Smooth muscle cell (in vitro differentiated cells): ENCODE data around the gene GRIN2B. TPM values are rescaled to one million over a fixed set of nuclear protein-coding genes. Genes with fewer than 3 reads are reported as not detected.
A peak's percentile ranks its signal among the peaks of the same experiment; 100 is the strongest.

Source experiments
- DNase-seq: peaks from one replicate; lab custom pipeline; 2025; ENCODE audit not compliant: unreplicated experiment; lab: John Stamatoyannopoulos, UW
- H2AFZ ChIP-seq: fragments of 200-600 bp; sonication (generic); 2 replicates; pipeline ENCODE4 v1.6.0; 2016; ENCODE audit warnings: antibody characterized with exemption, low read depth, mild to moderate bottlenecking
- H3F3A ChIP-seq: fragments of 200-600 bp; sonication (generic); 2 replicates; pipeline ENCODE4 v1.6.0; 2017; ENCODE audit warnings: antibody characterized with exemption, low read depth
- H3K27ac ChIP-seq: fragments of 200-600 bp; sonication (generic); 2 replicates; pipeline ENCODE4 v1.5.1; 2016; ENCODE audit warnings: low read depth, mild to moderate bottlenecking
- H3K27me3 ChIP-seq: fragments of 200-600 bp; sonication (generic); 2 replicates; pipeline ENCODE4 v1.6.1; 2016; ENCODE audit warnings: low read depth, mild to moderate bottlenecking
- H3K36me3 ChIP-seq: fragments of 200-600 bp; sonication (generic); 2 replicates; pipeline ENCODE4 v1.5.1; 2016; ENCODE audit warnings: low read depth
- H3K4me1 ChIP-seq: fragments of 200-600 bp; sonication (generic); 2 replicates; pipeline ENCODE4 v1.5.1; 2016; ENCODE audit warnings: low read depth
- H3K4me2 ChIP-seq: fragments of 200-600 bp; sonication (generic); 2 replicates; pipeline ENCODE4 v1.6.0; 2016; ENCODE audit warnings: mild to moderate bottlenecking
- H3K4me3 ChIP-seq: fragments of 200-600 bp; sonication (generic); 2 replicates; pipeline ENCODE4 v1.5.1; 2016; ENCODE audit warnings: mild to moderate bottlenecking
- H3K79me2 ChIP-seq: fragments of 200-600 bp; sonication (generic); 2 replicates; pipeline ENCODE4 v1.6.0; 2016; ENCODE audit warnings: low read depth, mild to moderate bottlenecking
- H3K9ac ChIP-seq: fragments of 200-600 bp; sonication (generic); 2 replicates; pipeline ENCODE4 v1.6.0; 2016; ENCODE audit warnings: low read depth
- H3K9me3 ChIP-seq: fragments of 200-600 bp; sonication (generic); replicated peaks from 2 replicates; pipeline ENCODE4 v1.5.1; 2016; ENCODE audit warnings: low read depth
- H4K20me1 ChIP-seq: fragments of 200-600 bp; sonication (generic); 2 replicates; pipeline ENCODE4 v1.6.0; 2016; ENCODE audit warnings: low read depth
- CTCF ChIP-seq: fragments of 200-600 bp; sonication (generic); IDR thresholded peaks from 2 replicates; pipeline ENCODE4 v1.5.1; 2017; ENCODE audit warnings: borderline replicate concordance, mild to moderate bottlenecking, antibody characterized with exemption; ENCODE audit not compliant: insufficient read depth, poor library complexity, severe bottlenecking
- WGBS: methylation state at CpG from one replicate; pipeline ENCODE4 v1.1.7; 2016; ENCODE audit warnings: low lambda C conversion rate; 5-methylcytosine and 5-hydroxymethylcytosine counted together
- polyA plus RNA-seq: library from polyadenylated mRNA; unstranded; fragments of >200 nt; fragmentation: Nextera tagmentation; extraction: Ambion mirVana; gene quantifications from 2 replicates; pipeline ENCODE4 v1.2.1, GENCODE V29; 2016
- total RNA-seq: library from RNA; depleted of rRNA; stranded (reverse); fragments of >200 nt; gene quantifications from 2 replicates; pipeline ENCODE4 v1.2.3, GENCODE V29; 2014

Gene GRIN2B
- total RNA-seq: under 0.01 TPM in 1 of 2 replicates, not detected in the other
- not detected in 2 replicates for polyA plus RNA-seq

- H3K9ac ChIP-seq: no peak within 1 kb of the TSS
These were observed at the start of gene GRIN2B for GRCh38 chr12:13981296-13981962. Gene GRIN2B, minus strand, starts transcription at chr12:13981602. Its CDS starts 115,394 bp downstream, at chr12:13866208.

GRCh38 chr12:14026537-14026936 lies 45.1 kb upstream of the GRIN2B start:
- no peaks in the 10 kb centered on the region for H3K27me3 ChIP-seq
- no peak overlapping the region for H3K4me2 ChIP-seq
- H3F3A ChIP-seq: no peaks in the 10 kb centered on the region
- no peak overlapping the region for H3K4me3 ChIP-seq
- no peaks in the 10 kb centered on the region for H4K20me1 ChIP-seq
- H3K36me3 ChIP-seq: no peaks in the 10 kb centered on the region
- 93% methylated on average over 4 of the region's 4 CpGs for WGBS
- no peak overlapping the region for H2AFZ ChIP-seq
- H3K27ac ChIP-seq: no peak overlapping the region
- DNase-seq: no peak
- no peak overlapping the region for H3K9ac ChIP-seq
- no peak for TF ChIP-seq CTCF
- H3K79me2 ChIP-seq: no peaks in the 10 kb centered on the region
- no peaks in the 10 kb centered on the region for H3K9me3 ChIP-seq
- H3K4me1 ChIP-seq: no peaks in the 10 kb centered on the region

More at GRCh38 chr12:13981296-13981962, at the start of gene GRIN2B:
- TF ChIP-seq CTCF: no peak
- no peaks in the 10 kb centered on the region for H3K79me2 ChIP-seq
- peak within 1 kb of the TSS; percentile 60 for H2AFZ ChIP-seq
- no peaks in the 10 kb centered on the region for H3F3A ChIP-seq
- no peak for DNase-seq
- H3K36me3 ChIP-seq: no peaks in the 10 kb centered on the region
- H3K27me3 ChIP-seq: peaks cover 84% of the 10 kb centered on the region
- peak within 1 kb of the TSS; percentile 47 for H3K4me3 ChIP-seq
- H3K4me1 ChIP-seq: peaks cover 17% of the 10 kb centered on the region
- H3K4me2 ChIP-seq: peak within 1 kb of the TSS; percentile 94
- H3K27ac ChIP-seq: no peak within 1 kb of the TSS
- WGBS: 1% methylated on average over 18 of the region's 37 CpGs
- no peaks in the 10 kb centered on the region for H3K9me3 ChIP-seq
- no peaks in the 10 kb centered on the region for H4K20me1 ChIP-seq

- no peak overlapping the region for H3K27ac ChIP-seq
- H3K9me3 ChIP-seq: no peaks in the 10 kb centered on the region
- H3K4me1 ChIP-seq: no peaks in the 10 kb centered on the region
- no peak overlapping the region for H2AFZ ChIP-seq
- no peak overlapping the region for H3K4me3 ChIP-seq
- H3K79me2 ChIP-seq: no peaks in the 10 kb centered on the region
- no peaks in the 10 kb centered on the region for H4K20me1 ChIP-seq
- DNase-seq: no peak
- TF ChIP-seq CTCF: no peak
- peaks cover 7% of the 10 kb centered on the region for H3K27me3 ChIP-seq
- H3F3A ChIP-seq: no peaks in the 10 kb centered on the region
- H3K4me2 ChIP-seq: no peak overlapping the region
- H3K9ac ChIP-seq: no peak overlapping the region
- no peaks in the 10 kb centered on the region for H3K36me3 ChIP-seq
These were observed 43.2 kb upstream of the GRIN2B start for GRCh38 chr12:14024591-14024990.

- Histone ChIP-seq H3K4me2 (no peak overlapping the region), H3K9ac (no peak overlapping the region), H2AFZ (no peak overlapping the region), H3K9me3 (no peaks in the 10 kb centered on the region), H3K27ac (no peak overlapping the region), H4K20me1 (no peaks in the 10 kb centered on the region), H3K4me3 (no peak overlapping the region), H3F3A (no peaks in the 10 kb centered on the region), H3K27me3 (peaks cover 10% of the 10 kb centered on the region), H3K79me2 (no peaks in the 10 kb centered on the region), H3K36me3 (no peaks in the 10 kb centered on the region), H3K4me1 (no peaks in the 10 kb centered on the region)
- TF ChIP-seq CTCF: no peak
- WGBS: 75% methylated on average over 2 of the region's 2 CpGs
- no peak for DNase-seq
These were observed 36.7 kb upstream of the GRIN2B start for GRCh38 chr12:14018080-14018479.
